ENCODE results near the gene CRYBB1.
A peak's percentile ranks its signal among the peaks of the same experiment; 100 is the strongest.

Gene CRYBB1

GRCh38 chr22:26577081-26577480, 40.7 kb downstream of the CRYBB1 start:
- DNase-seq (ENCODE audit: low spot score) = no peak

DNA sequence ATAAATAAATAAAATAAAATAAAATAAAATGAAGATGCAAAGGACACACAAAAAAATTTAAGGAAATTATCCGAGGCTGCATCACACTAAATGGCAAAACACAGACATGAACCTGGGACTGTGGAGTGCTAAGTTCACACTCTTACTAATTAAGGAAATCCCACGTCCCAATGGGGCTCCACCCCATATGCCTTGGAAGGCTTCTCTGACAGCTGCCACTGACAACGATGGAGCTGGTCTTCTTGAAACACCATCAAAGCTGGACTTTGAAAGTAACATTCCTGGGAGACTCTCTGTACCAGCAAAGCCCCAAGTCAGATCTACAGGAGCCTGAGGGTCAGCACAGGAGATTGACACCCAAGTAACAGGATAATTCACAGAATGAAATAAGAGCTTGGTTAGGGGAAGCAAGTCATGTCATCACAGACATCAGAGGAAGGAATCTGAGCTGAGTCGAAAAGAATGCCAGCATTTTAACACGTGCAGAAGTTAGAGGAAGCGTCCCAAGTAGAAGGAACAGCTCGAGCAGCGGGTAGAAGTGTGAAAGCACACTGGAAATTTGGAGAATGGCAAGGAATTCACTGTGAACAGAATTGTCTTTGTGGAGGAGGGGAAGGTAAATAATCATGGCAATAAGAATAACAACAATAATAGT, 41.7 kb downstream of the CRYBB1 start:
- DNase-seq (ENCODE audit: low spot score) = peak; percentile 37

DNA sequence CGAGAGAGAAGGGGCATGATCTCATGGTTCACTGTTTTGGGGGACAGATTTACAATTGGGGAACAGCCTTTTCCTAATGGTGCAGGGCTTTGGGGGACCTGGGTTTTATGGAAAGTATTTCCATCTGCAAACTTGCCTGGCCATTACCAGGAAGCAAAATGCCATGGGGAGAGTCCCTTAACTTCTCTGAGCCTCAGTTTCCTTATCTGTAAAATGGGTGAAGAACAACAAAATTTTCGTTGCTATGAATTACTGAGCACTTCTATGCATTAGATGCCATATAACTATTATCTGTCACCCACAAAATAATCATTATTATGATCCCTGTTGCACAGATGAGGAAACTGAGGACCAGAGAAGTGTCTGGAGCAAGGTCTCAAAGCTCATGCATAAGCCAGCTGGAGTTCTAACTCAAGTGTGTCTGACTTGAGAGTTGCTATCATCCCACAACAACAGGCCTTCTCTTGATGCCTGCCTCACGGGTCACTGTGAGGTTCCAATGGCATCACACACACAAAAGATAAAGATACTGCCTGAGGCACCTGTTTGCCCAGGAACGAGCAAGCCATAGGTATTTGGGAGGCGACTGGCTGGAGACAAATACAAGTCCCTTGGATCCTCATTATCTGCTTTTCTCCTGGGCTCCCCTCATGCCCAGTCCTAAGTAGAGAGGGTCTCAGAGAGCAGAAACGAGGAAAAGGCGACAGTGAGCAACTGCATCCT, 43.7 kb downstream of the CRYBB1 start:
- DNase-seq (ENCODE audit: low spot score) = no peak

GRCh38 chr22:26573026-26573662, 44.7 kb downstream of the CRYBB1 start:
- peak; percentile 50 for DNase-seq (ENCODE audit: low spot score)

DNA sequence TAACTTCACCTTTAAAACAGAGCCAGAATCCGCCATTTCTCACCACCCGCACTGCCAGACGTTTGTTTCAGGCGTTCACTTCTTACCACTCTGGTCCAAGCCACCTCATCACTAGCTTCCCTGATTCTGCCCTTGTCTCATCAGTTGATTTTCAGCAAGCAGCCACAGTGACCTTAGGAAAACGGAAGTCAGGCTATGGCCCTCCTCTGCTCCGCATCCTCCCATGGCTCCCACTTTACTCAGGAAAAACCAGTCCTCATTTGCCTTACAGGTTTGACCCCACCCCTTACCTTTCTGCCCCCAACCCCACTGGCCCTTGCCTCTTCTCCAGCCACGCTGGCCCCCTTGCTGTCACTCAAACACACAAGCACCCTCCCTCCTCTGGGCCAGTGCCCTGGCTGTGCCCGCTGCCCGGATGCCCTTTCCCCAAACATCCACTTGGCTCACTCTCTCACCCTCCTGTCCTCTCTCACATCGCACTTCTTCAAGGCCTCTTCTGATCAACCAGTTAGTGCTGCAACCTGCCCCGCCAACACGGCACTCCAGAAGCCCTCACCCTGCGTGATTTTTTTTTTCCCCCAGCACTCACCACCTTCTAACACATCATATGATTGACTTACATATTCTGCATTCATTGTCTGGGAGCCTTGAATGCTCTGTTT, 46.8 kb downstream of the CRYBB1 start:
- no peak for DNase-seq (ENCODE audit: low spot score)

- no peak for DNase-seq (ENCODE audit: low spot score)
These were observed 47.7 kb downstream of the CRYBB1 start for GRCh38 chr22:26570115-26570514.

- DNase-seq (ENCODE audit: low spot score) = peak; percentile 40
These were observed 49.6 kb downstream of the CRYBB1 start for GRCh38 chr22:26568207-26568706.

DNA sequence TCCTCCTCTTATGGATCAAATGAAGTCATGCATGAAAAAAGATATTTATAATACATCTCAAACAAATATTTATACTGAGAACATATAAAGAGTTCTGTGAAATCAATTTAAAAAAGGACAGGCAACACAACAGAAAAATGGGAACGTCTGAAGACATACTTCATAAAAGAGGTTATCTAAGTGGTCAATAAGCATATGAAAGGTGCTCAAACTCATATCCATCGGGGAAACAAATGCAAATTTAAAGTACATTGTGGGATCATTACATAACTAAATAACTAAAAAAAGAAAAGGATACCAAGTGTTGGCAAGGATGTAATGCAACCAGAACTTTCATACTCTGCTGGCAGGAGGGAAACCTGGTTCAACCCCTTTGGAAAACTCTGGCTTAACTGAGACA, 50.2 kb downstream of the CRYBB1 start:
- DNase-seq (ENCODE audit: low spot score) = no peak

GRCh38 chr22:26566994-26567393, 50.8 kb downstream of the CRYBB1 start:
- no peak for DNase-seq (ENCODE audit: low spot score)

DNA sequence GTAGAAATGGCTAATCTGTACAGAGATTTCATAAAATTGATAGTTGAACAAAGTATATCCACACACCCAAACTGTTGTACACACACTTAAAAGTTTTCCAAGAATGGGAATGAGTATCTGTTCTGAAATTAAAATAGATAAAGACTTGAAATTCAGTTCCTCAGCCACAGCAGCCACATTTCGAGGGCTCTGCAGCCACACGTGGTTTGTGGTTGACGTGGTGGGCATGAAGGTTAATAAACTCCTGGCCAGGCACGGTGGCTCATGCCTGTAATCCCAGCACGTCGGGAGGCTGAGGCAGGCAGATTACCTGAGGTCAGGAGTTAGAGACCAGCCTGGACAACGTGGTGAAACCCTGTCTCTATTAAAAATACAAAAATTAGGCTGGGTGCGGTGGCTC, 51.9 kb downstream of the CRYBB1 start:
- no peak for DNase-seq (ENCODE audit: low spot score)

DNA sequence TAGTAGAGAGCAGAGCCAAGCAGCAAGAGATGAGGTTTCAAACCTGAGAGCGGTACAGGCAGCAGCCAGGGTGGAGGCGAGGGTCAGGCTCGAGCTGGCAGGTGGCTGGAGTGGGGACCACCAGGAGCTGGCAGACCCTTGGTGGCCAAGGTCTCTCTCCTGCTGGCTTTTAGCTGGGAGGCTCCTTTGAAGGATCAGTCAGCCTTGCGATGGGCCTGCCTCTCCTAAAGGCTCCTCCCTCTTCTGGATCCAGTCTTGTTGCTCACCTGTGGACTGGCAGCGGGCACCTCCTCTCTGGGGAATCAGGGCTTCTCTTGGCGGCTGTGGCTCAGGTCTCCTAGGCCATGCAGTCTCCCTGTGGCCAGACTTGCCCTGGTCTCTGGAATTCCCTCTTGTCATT, 52.6 kb downstream of the CRYBB1 start:
- no peak for DNase-seq (ENCODE audit: low spot score)

GRCh38 chr22:26564672-26565071, 53.2 kb downstream of the CRYBB1 start:
- DNase-seq (ENCODE audit: low spot score) = no peak

GRCh38 chr22:26564181-26564580, 53.6 kb downstream of the CRYBB1 start:
- DNase-seq (ENCODE audit: low spot score) = peak; percentile 15

- DNase-seq (ENCODE audit: low spot score) = no peak
These were observed 54.8 kb downstream of the CRYBB1 start for GRCh38 chr22:26563022-26563421.

DNA sequence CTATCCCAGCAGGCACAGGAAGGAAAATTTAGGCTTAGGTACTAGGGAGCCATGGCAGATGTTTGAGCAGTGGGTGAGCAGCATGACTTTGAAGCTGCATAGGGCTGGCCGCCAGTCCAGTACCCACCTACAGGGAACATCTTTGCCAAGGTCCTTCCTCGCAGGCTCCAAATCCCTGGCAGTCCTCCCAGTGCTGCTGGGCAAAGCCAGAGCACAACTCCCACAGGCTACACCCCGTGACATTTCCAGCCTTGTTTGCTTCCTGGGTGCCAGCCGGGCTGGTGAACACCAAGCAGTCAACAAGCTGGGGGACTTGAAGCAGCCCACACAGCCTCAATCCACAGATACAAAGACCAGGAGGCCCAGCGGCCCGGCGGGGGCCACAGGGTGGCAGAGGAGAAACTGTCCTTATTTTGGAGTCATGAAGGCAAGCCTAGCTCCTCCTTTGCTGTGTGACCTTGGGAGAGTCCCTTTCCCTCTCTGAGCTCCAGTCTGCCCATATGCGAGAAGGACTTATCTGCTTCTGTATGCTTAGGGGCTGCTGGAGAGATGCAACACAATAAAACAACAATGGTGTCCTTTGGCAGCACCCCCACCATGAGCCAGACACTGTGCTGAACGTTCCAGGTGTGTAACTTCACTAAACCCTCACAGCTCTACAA, 55.9 kb downstream of the CRYBB1 start:
- DNase-seq (ENCODE audit: low spot score) = no peak

DNA sequence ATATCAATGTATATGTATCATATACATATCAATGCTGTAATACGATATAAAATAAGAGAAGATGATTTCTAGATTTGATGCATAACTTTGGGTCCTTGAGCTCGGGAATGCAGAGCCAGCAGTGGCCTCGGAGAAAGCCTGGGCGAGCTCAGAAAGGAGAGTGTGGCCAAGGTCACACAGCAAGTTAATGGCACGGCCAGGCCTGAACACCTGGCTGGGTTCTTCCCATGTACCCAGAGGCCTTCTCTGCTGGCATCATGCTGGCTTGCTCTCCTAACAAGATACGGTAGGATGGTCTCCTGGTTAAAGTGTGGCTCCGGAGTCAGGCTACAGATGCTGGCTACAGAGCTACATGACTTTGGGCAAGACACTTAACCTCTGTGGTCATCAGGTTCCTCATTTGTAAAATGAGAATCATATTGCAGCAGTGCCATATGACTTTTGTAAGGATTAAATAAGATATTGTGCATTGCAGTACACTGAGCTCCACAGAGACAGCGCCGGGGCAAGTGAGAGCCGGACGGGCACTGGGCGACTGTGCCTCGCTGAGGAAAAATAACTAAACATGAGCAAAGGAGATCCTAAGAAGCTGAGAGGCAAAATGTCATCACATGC, 57.8 kb downstream of the CRYBB1 start:
- no peak for DNase-seq (ENCODE audit: low spot score)

GRCh38 chr22:26558248-26558895, 59.5 kb downstream of the CRYBB1 start:
- no peak for DNase-seq (ENCODE audit: low spot score)

- DNase-seq (ENCODE audit: low spot score) = no peak
These were observed 60.9 kb downstream of the CRYBB1 start for GRCh38 chr22:26556904-26557303.

DNA sequence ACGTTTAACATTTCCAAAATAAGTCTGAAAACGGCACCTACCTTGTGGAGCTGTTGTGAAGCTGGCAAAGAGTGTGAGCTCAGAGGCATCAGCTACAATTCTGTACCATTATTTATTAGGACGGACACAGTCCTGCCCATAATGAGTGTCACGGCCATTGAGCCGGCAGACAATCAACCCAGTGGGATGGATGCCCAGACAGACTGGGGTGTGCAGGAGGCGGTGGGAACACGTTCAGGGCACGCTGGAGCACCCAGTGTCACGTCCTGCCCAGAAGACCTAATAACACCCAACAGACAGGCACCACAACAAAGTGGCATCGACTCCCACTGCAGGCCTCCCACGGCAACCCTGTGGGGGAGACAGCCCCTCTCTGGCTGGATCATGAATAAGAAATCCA, 62.3 kb downstream of the CRYBB1 start:
- no peak for DNase-seq (ENCODE audit: low spot score)

DNA sequence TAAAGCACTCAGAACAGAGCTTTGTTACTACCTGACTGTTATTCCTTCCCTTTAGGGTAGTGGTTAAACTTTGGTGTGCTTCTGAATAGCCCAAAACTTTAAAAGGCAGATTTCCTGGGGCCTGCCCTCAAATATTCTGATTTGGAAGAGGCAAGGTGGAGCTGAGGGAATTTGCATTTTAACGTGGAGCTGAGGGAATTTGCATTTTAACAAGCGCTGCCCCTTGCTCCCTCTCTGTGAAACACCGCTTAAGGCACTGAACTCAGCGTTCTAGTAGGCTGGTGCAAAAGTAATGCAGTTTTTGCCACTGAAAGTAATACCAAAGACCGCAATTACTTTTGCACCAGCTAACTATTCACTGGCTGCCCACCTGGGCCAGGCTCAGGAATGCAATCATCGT, 62.9 kb downstream of the CRYBB1 start:
- DNase-seq (ENCODE audit: low spot score) = no peak

Measured in kidney capillary endothelial cell (primary cell).